B cell (primary cell): ENCODE results near the gene ZNF638.

Source experiments
- CTCF ChIP-seq: fragments of 200-600 bp; IDR thresholded peaks from one replicate; pipeline ENCODE4 v1.8.0; 2022; ENCODE audit warnings: antibody characterized with exemption, mild to moderate bottlenecking
- EZH2 ChIP-seq: IDR thresholded peaks from 2 replicates; pipeline ENCODE4 v1.6.1; 2012; ENCODE audit warnings: borderline replicate concordance, low read depth, mild to moderate bottlenecking, moderate library complexity, low read length; ENCODE audit not compliant: insufficient read depth, poor library complexity, severe bottlenecking

GRCh38 chr2:71468279-71469015 lies 136.9 kb downstream of the ZNF638 start:
- no peak for TF ChIP-seq EZH2
- TF ChIP-seq CTCF: no peak
